ENCODE measurements around the gene ALKBH6. TPM values are rescaled to one million over a fixed set of nuclear protein-coding genes. Genes with fewer than 3 reads are reported as not detected.
"Not testable (repeated sequence)": the region's sequence is repeated elsewhere in the genome, so short reads cannot be mapped to it uniquely, and the experiment has no call there.

Gene ALKBH6
- total RNA-seq, 2 donors from 2014 or later: 15.3 to 22.1 TPM

- intact Hi-C loops (cut with DNase I, micrococcal nuclease): no loop called here
- no peak for ATAC-seq
Observed at GRCh38 chr19:36001605-36002004, 12.4 kb downstream of the ALKBH6 start.

GRCh38 chr19:35996777-35997176 lies 17.2 kb downstream of the ALKBH6 start:
- intact Hi-C loops (cut with DNase I, micrococcal nuclease): no loop called here
- ATAC-seq (no peak), DNase-seq (no peak)

More at GRCh38 chr19:36001605-36002004, 12.4 kb downstream of the ALKBH6 start:
- DNase-seq: no peak

GRCh38 chr19:35995048-35995993 lies 18.7 kb downstream of the ALKBH6 start, which contains the start of gene SDHAF1:
TSS of gene SDHAF1 (plus strand) at chr19:35995188. CDS start at chr19:35995275, 87 bp downstream.
- ATAC-seq (peak; percentile 96), DNase-seq (peak; percentile 98)
- intact Hi-C loops (cut with DNase I, micrococcal nuclease): no loop called here

- intact Hi-C loops (cut with DNase I, micrococcal nuclease): no loop called here
- DNase-seq: peak in 1 of 2 donors; percentile 45
- ATAC-seq: peak; percentile 12
Observed at GRCh38 chr19:35993923-35994598, 20.0 kb downstream of the ALKBH6 start.

- DNase-seq (no peak), ATAC-seq (no peak)
- intact Hi-C loops (cut with DNase I, micrococcal nuclease): no loop called here
Observed at GRCh38 chr19:35992907-35993765, 20.9 kb downstream of the ALKBH6 start.

GRCh38 chr19:35991731-35992450 lies 22.1 kb downstream of the ALKBH6 start:
- ATAC-seq (no peak), DNase-seq (no peak)
- intact Hi-C loops (cut with DNase I, micrococcal nuclease): no loop called here

GRCh38 chr19:35990771-35991730 lies 23.0 kb downstream of the ALKBH6 start:
- no peak for DNase-seq

GRCh38 chr19:35990156-35990555 lies 23.9 kb downstream of the ALKBH6 start:
- intact Hi-C loops (cut with DNase I, micrococcal nuclease): no loop called here
- no peak for ATAC-seq
- DNase-seq: no peak

More at GRCh38 chr19:35990771-35991730, 23.0 kb downstream of the ALKBH6 start:
- no peak for ATAC-seq
- intact Hi-C loops (cut with DNase I, micrococcal nuclease): no loop called here

- ATAC-seq: no peak
- no peak for DNase-seq
- intact Hi-C loops (cut with DNase I, micrococcal nuclease): no loop called here
Observed at GRCh38 chr19:35988824-35989223, 25.2 kb downstream of the ALKBH6 start.

GRCh38 chr19:35987571-35987896 lies 26.5 kb downstream of the ALKBH6 start:
- DNase-seq: no peak
- ATAC-seq: no peak
- intact Hi-C loops (cut with DNase I, micrococcal nuclease): no loop called here

GRCh38 chr19:35986664-35987570 lies 27.1 kb downstream of the ALKBH6 start:
- intact Hi-C loops (cut with DNase I, micrococcal nuclease): no loop called here
- DNase-seq (peak; percentile 35 to 50), ATAC-seq (peak; percentile 34)

- ATAC-seq (no peak), DNase-seq (no peak)
- intact Hi-C loops (cut with DNase I, micrococcal nuclease): no loop called here
Observed at GRCh38 chr19:35986111-35986510, 27.9 kb downstream of the ALKBH6 start.

- intact Hi-C loops (cut with DNase I, micrococcal nuclease): no loop called here
- ATAC-seq (no peak), DNase-seq (no peak)
Observed at GRCh38 chr19:35983177-35983576, 30.8 kb downstream of the ALKBH6 start.

- DNase-seq; ATAC-seq; intact Hi-C loops (cut with DNase I, micrococcal nuclease): not testable (repeated sequence)
Observed at GRCh38 chr19:35980997-35981396, 33.0 kb downstream of the ALKBH6 start.

GRCh38 chr19:35978832-35979365 lies 35.1 kb downstream of the ALKBH6 start:
- no peak for ATAC-seq
- intact Hi-C loops (cut with DNase I, micrococcal nuclease): no loop called here

GRCh38 chr19:35978271-35978670 lies 35.7 kb downstream of the ALKBH6 start:
- intact Hi-C loops (cut with DNase I, micrococcal nuclease): no loop called here
- ATAC-seq: no peak

More at GRCh38 chr19:35978832-35979365, 35.1 kb downstream of the ALKBH6 start:
- DNase-seq: no peak

More at GRCh38 chr19:35978271-35978670, 35.7 kb downstream of the ALKBH6 start:
- DNase-seq: no peak
